ENCODE results near the gene SFTPD. TPM values are rescaled to one million over a fixed set of nuclear protein-coding genes. Genes with fewer than 3 reads are reported as not detected.
A peak's percentile ranks its signal among the peaks of the same experiment; 100 is the strongest.

Gene SFTPD
- total and polyA plus RNA-seq, 5 donors from 2014 or later = not detected

DNA sequence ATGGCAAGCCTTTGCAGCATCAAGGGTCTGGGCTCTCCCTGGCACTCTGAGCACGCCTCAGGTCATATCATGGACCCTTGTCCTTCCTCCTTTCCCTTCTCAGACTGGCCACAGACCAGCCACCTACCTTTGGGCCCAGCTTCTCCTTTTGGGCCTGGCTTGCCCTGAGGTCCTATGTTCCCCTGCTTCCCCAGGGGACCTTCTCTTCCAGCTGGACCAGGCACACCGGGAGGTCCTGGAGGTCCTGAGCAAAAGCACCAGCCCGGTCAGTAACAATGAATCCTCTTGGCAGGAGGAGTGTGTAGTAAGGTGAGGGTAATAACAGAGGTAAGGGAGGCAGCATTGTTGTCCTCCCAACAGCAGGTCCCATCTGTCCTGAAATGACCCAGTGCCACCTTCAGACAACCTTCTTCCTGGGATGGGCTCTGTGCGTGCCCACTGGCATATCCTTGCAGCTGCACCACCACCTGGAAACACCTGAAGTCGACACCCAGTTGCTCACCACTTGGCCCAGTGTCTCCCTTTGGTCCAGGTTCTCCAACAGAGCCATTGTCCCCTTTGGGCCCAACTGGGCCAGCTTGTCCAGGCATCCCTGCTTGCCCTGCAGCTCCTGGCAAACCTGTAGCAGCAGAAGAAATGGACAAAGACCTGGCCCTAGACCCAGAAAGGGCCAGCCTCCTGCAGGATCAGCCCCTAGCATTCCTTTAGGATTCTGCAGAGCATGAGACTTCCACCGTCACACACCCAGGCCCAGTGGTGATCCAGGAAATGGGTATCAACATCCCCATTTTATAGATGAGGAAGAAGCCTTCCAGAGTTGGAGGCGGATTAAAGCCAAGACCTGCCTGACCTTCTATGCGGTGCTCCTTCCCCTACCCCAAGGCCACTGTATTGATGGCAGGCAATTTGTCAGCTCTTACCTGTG lies 6.4 kb downstream of the SFTPD start:
- Histone ChIP-seq H3K4me3 (ENCODE audit: low read depth, low read length) (no peak overlapping the region), H3K36me3 (ENCODE audit: control insufficient read depth, insufficient read depth, low read length) (no peaks in the 10 kb centered on the region), H3K27ac (ENCODE audit: insufficient read depth, low read length, poor library complexity, severe bottlenecking) (no peak overlapping the region), H3K9me3 (ENCODE audit: control insufficient read depth in 2 of 2, low read length in 2 of 2) (no peaks in the 10 kb centered on the region), H3K27me3 (ENCODE audit: control insufficient read depth, insufficient read depth, low read length) (no peaks in the 10 kb centered on the region), H3K4me1 (ENCODE audit: control insufficient read depth, insufficient read depth, low read length, poor library complexity, severe bottlenecking) (no peaks in the 10 kb centered on the region)
- Mint-ChIP-seq H3K4me1 (peaks cover 0 to 8% (median 0%) of the 10 kb centered on the region in 4 donors), H3K4me3 (no peak overlapping the region), H3K27ac (no peak overlapping the region), H3K36me3 (no peaks in the 10 kb centered on the region), H3K27me3 (peaks cover 22% of the 10 kb centered on the region), H3K9me3 (no peaks in the 10 kb centered on the region)
- DNase-seq (no peak), ATAC-seq (ENCODE audit: low read depth in 2 of 2) (no peak)

DNA sequence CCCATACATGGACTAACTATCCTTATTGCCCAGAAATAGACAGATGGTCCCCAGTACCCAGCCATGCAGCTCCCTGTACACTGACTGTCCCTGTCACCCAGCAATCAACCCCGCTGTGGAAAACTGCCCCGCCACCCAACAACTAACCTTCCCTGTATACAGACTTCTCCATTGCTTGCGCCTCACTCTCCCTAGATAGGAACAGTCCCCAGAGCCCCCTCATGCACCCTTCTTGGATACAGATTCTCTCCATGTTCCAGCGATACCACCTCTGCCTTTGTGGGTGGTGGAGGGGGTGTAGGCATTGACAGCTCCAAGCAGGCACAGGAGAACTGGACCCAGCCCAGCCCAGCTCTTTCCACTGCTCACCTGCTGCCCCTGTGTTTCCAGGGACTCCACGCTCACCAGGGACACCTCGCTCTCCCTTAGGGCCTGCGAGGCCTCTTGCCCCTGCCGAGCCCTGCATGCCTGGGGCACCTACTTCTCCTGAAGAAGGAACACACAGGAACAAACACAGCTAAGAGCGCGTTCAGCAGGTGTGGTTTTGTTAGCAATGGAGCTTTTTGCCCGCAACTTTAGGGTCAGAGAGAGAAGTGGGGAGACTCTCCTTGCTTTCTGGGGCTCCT lies 7.2 kb downstream of the SFTPD start:
- Mint-ChIP-seq H3K36me3 (no peaks in the 10 kb centered on the region), H3K9me3 (no peaks in the 10 kb centered on the region), H3K27ac (peak overlapping the region in 1 of 3 donors; percentile 29), H3K4me3 (no peak overlapping the region), H3K4me1 (peaks cover 0 to 8% (median 0%) of the 10 kb centered on the region in 4 donors), H3K27me3 (peaks cover 22% of the 10 kb centered on the region)
- Histone ChIP-seq H3K4me1 (ENCODE audit: control insufficient read depth, insufficient read depth, low read length, poor library complexity, severe bottlenecking) (no peaks in the 10 kb centered on the region), H3K36me3 (ENCODE audit: control insufficient read depth, insufficient read depth, low read length) (no peaks in the 10 kb centered on the region), H3K27ac (ENCODE audit: insufficient read depth, low read length, poor library complexity, severe bottlenecking) (no peak overlapping the region), H3K4me3 (ENCODE audit: low read depth, low read length) (no peak overlapping the region), H3K27me3 (ENCODE audit: control insufficient read depth, insufficient read depth, low read length) (no peaks in the 10 kb centered on the region), H3K9me3 (ENCODE audit: control insufficient read depth in 2 of 2, low read length in 2 of 2) (no peaks in the 10 kb centered on the region)
- DNase-seq (no peak), ATAC-seq (ENCODE audit: low read depth in 2 of 2) (no peak)

DNA sequence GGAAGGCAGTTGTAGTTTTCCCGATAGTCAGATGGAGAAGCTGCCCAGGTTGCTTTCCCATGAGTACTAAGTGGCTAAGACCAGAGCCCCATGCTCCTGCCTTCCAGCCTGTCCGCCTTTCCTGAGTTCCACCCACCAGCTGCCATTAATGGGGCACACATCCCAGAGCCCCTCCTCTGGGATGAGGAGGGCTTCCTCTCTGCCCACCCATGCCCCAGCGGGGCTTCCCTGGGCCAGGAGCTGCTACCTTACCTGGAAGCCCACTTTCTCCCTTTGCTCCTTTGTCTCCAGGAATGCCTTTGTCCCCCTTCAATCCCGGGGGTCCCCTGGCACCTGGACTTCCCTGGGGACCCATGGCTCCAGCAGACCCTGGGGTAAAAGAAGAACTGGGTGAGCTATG lies 7.8 kb downstream of the SFTPD start:
- Mint-ChIP-seq H3K9me3 (no peaks in the 10 kb centered on the region), H3K27me3 (peaks cover 22% of the 10 kb centered on the region), H3K36me3 (no peaks in the 10 kb centered on the region), H3K4me1 (peaks cover 0 to 8% (median 0%) of the 10 kb centered on the region in 4 donors), H3K27ac (no peak overlapping the region), H3K4me3 (no peak overlapping the region)
- DNase-seq (no peak), ATAC-seq (ENCODE audit: low read depth in 2 of 2) (no peak)
- Histone ChIP-seq H3K4me1 (ENCODE audit: control insufficient read depth, insufficient read depth, low read length, poor library complexity, severe bottlenecking) (no peaks in the 10 kb centered on the region), H3K27ac (ENCODE audit: insufficient read depth, low read length, poor library complexity, severe bottlenecking) (no peak overlapping the region), H3K4me3 (ENCODE audit: low read depth, low read length) (no peak overlapping the region), H3K9me3 (ENCODE audit: control insufficient read depth in 2 of 2, low read length in 2 of 2) (no peaks in the 10 kb centered on the region), H3K27me3 (ENCODE audit: control insufficient read depth, insufficient read depth, low read length) (no peaks in the 10 kb centered on the region), H3K36me3 (ENCODE audit: control insufficient read depth, insufficient read depth, low read length) (no peaks in the 10 kb centered on the region)

DNA sequence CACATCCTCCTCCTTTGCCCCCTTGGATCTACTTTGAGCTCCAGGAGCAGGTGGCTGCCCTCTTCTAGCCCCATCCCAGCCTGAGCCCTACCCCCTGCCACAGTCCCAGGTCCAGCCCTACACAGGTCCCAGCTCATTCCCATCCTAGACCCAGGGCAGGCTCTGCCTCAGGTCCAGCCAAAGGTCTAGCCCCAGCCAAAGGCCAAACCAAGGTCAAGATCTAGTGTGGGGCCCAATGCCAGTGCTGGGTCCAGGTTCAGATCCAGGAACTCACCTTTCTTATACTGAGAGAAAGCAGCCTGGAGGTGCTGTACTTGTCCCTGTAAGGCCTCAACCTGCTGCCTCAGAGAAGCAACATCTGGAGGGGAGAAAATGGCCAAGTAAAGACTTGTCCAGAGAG lies 8.5 kb downstream of the SFTPD start:
- no peak overlapping the region for H3K4me3 ChIP-seq (ENCODE audit: low read depth, low read length)
- H3K27ac ChIP-seq (ENCODE audit: insufficient read depth, low read length, poor library complexity, severe bottlenecking) = no peak overlapping the region
- Mint-ChIP-seq H3K27me3 (peaks cover 22% of the 10 kb centered on the region), H3K4me3 (no peak overlapping the region), H3K9me3 (no peaks in the 10 kb centered on the region), H3K36me3 (no peaks in the 10 kb centered on the region), H3K4me1 (peaks cover 0 to 8% (median 0%) of the 10 kb centered on the region in 4 donors), H3K27ac (no peak overlapping the region)
- H3K36me3 ChIP-seq (ENCODE audit: control insufficient read depth, insufficient read depth, low read length) = no peaks in the 10 kb centered on the region
- DNase-seq (no peak), ATAC-seq (ENCODE audit: low read depth in 2 of 2) (no peak)
- H3K4me1 ChIP-seq (ENCODE audit: control insufficient read depth, insufficient read depth, low read length, poor library complexity, severe bottlenecking) = no peaks in the 10 kb centered on the region
- no peaks in the 10 kb centered on the region for H3K9me3 ChIP-seq (ENCODE audit: control insufficient read depth in 2 of 2, low read length in 2 of 2)
- no peaks in the 10 kb centered on the region for H3K27me3 ChIP-seq (ENCODE audit: control insufficient read depth, insufficient read depth, low read length)

DNA sequence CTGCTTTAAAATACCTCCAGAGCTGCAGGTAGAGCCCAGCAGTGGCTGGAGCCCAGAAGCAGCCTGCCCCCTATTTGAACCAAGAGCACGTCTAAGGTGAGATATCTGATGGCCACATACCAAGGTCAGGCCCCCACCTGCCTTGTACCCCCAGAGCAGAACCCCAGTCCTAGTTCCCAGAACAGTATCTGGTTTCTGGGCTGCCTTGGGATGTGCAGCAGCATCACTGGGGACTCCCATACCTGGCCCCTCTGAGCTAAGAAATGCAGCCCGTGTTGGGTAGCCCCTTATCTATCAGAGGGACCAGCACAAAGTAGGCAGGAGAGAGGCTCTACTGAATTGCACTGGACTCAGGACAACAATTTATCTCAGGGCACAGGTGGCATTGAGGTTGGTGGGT lies 8.9 kb downstream of the SFTPD start:
- Histone ChIP-seq H3K9me3 (ENCODE audit: control insufficient read depth in 2 of 2, low read length in 2 of 2) (no peaks in the 10 kb centered on the region), H3K27ac (ENCODE audit: insufficient read depth, low read length, poor library complexity, severe bottlenecking) (no peak overlapping the region), H3K4me3 (ENCODE audit: low read depth, low read length) (no peak overlapping the region), H3K27me3 (ENCODE audit: control insufficient read depth, insufficient read depth, low read length) (no peaks in the 10 kb centered on the region), H3K4me1 (ENCODE audit: control insufficient read depth, insufficient read depth, low read length, poor library complexity, severe bottlenecking) (no peaks in the 10 kb centered on the region), H3K36me3 (ENCODE audit: control insufficient read depth, insufficient read depth, low read length) (no peaks in the 10 kb centered on the region)
- ATAC-seq (ENCODE audit: low read depth in 2 of 2) (no peak), DNase-seq (no peak)
- H3K4me3 Mint-ChIP-seq = no peak overlapping the region
- H3K36me3 Mint-ChIP-seq = no peaks in the 10 kb centered on the region
- H3K27ac Mint-ChIP-seq = no peak overlapping the region
- peaks cover 0 to 8% (median 0%) of the 10 kb centered on the region in 4 donors for H3K4me1 Mint-ChIP-seq
- H3K27me3 Mint-ChIP-seq = peaks cover 22% of the 10 kb centered on the region
- no peaks in the 10 kb centered on the region for H3K9me3 Mint-ChIP-seq

DNA sequence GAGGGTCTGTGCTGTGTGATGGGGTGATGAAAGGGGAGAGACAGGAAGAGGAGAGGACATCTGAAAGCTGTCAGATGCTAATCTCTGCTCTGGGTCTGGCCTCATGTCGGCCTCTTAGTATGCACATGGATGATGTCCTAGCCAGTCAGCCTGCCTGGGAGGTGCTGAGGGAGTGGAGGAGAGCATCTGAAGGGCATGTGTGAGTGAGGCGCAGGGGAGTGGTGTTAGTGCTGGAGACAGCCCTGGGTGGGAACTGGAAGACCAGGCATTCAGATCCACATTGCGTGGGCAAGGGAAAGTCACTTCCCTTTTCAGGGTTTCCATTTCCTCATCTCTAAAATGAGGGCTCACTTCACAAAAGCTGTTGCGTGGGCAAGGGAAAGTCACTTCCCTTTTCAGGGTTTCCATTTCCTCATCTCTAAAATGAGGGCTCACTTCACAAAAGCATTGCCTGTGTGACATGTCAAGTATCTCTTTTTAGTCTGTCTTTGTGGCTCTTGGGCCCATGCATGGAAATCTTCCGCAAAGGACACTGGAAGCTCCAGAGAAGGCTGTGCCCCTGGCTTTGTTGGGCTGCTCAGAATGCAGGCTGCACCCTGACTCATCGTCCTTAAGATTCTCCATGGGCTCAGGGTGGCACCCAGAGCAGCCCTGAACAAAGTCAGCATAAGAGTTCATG lies 10.0 kb downstream of the SFTPD start:
- Histone ChIP-seq H3K27ac (ENCODE audit: insufficient read depth, low read length, poor library complexity, severe bottlenecking) (no peak overlapping the region), H3K4me1 (ENCODE audit: control insufficient read depth, insufficient read depth, low read length, poor library complexity, severe bottlenecking) (no peaks in the 10 kb centered on the region), H3K9me3 (ENCODE audit: control insufficient read depth in 2 of 2, low read length in 2 of 2) (no peaks in the 10 kb centered on the region), H3K27me3 (ENCODE audit: control insufficient read depth, insufficient read depth, low read length) (peaks cover 1% of the 10 kb centered on the region), H3K4me3 (ENCODE audit: low read depth, low read length) (no peak overlapping the region), H3K36me3 (ENCODE audit: control insufficient read depth, insufficient read depth, low read length) (no peaks in the 10 kb centered on the region)
- H3K9me3 Mint-ChIP-seq = no peaks in the 10 kb centered on the region
- no peaks in the 10 kb centered on the region for H3K36me3 Mint-ChIP-seq
- H3K27me3 Mint-ChIP-seq = peaks cover 16% of the 10 kb centered on the region
- peak; percentile 42 to 46 for ATAC-seq (ENCODE audit: low read depth in 2 of 2)
- peaks cover 0 to 8% (median 0%) of the 10 kb centered on the region in 4 donors for H3K4me1 Mint-ChIP-seq
- no peak for DNase-seq
- H3K27ac Mint-ChIP-seq = no peak overlapping the region
- no peak overlapping the region for H3K4me3 Mint-ChIP-seq

DNA sequence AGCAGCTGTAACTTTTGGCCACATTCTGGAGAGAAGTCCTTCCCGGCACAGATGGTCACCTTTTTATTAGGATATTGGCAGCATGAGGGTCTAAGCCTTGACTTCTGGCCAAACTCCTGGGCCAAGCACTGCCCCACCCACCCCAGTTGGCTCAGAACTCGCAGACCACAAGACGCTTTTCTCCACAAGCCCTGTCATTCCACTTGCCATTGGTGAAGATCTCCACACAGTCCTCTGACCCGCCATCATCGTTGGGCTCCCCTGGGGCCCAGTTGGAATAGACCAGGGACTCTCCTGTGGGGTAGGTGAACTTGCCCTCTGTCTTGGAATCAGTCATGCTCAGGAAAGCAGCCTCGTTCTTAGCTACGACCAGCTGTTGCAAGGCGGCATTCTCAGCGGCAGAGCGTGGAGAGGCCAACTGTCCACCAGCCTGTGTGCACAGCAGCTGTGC lies 11.2 kb downstream of the SFTPD start:
- Mint-ChIP-seq H3K27me3 (peaks cover 16% of the 10 kb centered on the region), H3K4me1 (peaks cover 0 to 8% (median 0%) of the 10 kb centered on the region in 4 donors), H3K27ac (no peak overlapping the region), H3K36me3 (no peaks in the 10 kb centered on the region), H3K4me3 (no peak overlapping the region), H3K9me3 (no peaks in the 10 kb centered on the region)
- Histone ChIP-seq H3K27ac (ENCODE audit: insufficient read depth, low read length, poor library complexity, severe bottlenecking) (no peak overlapping the region), H3K9me3 (ENCODE audit: control insufficient read depth in 2 of 2, low read length in 2 of 2) (no peaks in the 10 kb centered on the region), H3K4me3 (ENCODE audit: low read depth, low read length) (no peak overlapping the region), H3K4me1 (ENCODE audit: control insufficient read depth, insufficient read depth, low read length, poor library complexity, severe bottlenecking) (no peaks in the 10 kb centered on the region), H3K36me3 (ENCODE audit: control insufficient read depth, insufficient read depth, low read length) (no peaks in the 10 kb centered on the region), H3K27me3 (ENCODE audit: control insufficient read depth, insufficient read depth, low read length) (peaks cover 1% of the 10 kb centered on the region)
- no peak for DNase-seq
- no peak for ATAC-seq (ENCODE audit: low read depth in 2 of 2)
